Medulla oblongata (tissue), 1 donor: ENCODE data around the gene OPTN.
"Not testable (repeated sequence)": the region's sequence is repeated elsewhere in the genome, so short reads cannot be mapped to it uniquely, and the experiment has no call there.

Source experiments
- DNase-seq: peaks from one replicate; pipeline ENCODE4 v3.0.0-alpha.2; 2015; ENCODE audit errors: extremely low spot score

OPTN gene

DNA sequence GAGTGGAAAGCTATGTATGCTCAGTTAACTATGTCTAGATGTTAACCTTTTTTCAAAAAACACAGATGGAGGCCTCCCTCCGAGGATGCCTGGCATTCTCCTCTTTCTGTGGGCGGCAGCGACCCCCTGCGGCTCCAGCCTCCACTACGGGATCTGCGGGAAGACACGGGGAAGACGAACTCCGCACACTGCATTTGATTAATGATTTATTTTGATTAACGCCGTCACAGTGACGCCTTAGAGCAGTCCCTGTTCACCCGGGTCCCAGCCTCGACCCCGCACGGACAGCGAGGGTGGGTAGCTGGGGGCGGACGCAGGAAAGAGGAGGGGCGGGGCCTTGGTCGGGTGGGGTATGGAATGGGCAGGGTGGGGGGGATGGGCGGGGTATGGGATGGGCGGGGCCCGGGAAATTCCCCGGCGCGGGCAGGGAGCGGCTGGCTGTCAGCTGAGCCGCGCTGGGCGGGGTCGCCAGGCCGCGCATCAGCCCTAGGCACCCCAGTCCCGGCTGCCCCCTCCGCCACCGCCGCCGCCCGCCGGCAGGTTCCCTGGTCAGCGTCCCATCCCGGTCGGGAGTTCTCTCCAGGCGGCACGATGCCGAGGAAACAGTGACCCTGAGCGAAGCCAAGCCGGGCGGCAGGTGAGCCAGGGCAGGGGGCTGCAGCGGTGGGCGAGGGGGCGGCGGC is at the start of gene OPTN:
Gene OPTN, plus strand, starts transcription at position 498 of the 683 bp plus-strand sequence. CDS start 8,960 bp downstream, outside the sequence.
- DNase-seq, result peak; percentile 84

GRCh38 chr10:13051126-13051694 is 48.8 kb upstream of the OPTN start:
- no peak for DNase-seq

DNA sequence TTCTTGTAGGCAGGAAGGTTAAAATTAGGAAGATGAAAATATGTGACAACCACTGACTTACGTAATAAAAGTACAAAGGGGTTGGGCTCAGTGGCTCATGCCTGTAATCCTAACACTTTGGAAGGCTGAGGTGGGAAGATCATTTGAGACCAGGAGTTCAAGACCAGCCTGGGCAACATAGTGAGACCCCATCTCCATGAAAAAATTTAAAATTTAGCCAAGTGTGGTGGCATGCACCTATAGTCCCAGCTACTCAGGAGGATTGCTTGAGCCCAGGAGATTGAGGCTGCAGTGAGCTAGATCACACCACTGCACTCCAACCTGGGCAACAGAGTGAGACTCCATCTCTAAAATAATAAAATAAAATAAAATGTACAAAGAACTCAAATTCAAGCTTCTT is 46.8 kb upstream of the OPTN start:
- DNase-seq, result not testable (repeated sequence)

DNA sequence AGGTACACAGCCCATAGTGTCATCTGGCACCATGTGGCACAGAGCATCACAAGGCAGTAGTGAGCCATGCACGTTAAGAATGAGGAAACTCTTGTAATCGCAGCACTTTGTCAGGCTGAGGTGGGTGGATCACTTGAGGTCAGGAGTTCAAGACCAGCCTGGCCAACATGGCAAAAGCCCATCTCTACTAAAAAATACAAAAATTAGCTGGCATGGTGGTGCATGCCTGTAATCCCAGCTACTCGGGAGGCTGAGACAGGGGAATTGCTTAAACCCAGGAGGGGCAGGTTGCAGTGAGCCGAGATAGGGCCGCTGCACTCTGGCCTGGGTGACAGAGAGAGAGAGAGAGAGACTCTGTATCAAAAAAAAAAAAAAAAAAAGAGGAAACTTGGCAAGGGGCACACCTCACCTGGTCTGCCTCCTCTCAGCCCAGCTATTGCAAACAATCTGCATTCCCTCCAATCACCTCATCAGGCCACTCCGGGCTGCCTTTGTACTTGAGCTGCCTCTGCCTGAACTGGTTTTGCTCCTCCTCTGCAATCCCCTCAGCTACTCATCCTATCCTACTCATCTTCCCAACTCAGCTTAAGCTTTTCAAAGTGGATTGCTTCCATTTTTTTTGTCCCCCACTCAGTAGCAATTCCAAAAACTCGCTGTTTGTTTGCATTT is 46.0 kb upstream of the OPTN start:
- DNase-seq, result no peak

DNA sequence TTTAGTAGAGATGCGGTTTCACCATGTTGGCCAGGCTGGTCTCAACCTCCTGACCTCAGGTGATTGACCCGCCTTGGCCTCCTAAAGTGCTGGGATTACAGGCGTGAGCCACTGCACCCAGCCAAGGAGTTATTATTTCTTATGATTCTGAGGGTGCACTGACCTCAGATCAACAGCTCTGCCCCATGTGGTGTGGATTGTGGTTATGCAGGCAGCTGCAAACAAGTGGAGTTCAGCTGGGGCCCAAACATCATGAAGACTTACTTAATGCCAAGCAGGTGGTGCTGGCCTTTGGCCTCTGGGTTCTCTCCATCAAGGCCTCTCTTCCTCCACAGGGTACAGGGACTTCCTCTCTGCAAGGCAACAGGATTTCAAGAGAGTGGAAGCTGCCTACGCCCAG is 45.1 kb upstream of the OPTN start:
- no peak for DNase-seq

DNA sequence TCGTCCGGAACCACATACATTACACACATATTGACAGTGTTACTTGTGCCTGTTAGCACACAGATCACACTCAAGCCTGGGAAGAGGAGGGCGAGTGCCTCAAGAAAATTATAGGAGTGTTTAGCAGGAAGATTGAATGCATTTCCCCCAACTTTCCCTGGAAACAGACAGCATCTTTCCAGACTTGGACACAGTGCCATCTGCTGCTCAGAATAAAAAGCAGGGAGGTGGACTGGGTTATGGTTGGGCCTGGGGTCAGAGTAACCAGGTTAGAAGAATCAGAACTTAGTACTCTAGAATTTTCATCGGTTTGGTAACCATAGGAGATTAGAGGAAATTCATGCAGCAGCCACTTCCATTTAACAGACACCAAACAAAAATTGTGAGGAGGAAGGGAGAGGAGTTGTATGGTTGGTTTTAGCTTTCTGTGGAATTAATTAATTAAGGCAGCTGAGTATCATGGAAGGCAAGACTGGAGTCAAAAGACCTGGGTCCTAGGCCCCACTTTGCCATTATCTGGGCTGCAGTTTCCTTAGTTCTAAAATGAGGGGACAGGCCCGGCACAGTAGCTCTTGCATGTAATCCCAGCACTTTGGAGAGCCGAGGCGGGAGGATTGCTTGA is 43.4 kb upstream of the OPTN start:
- DNase-seq, result peak; percentile 44

DNA sequence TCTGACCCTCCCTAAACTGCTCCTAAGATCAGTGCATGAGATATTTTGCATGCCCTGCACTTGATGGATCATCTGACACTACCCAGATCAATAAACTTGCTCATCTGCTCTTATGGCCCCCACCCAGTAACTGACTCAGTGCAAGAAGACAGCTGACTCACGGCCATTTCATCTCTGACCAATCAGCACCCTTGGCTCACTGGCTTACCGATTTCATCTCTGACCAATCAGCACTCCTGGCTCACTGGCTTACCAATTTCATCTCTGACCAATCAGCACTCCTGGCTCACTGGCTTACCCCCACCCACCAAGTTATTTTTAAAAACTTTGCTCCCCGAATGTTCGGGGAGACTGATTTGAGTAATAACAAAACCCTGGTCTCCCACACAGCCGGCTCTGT is 37.2 kb upstream of the OPTN start:
- no peak for DNase-seq

DNA sequence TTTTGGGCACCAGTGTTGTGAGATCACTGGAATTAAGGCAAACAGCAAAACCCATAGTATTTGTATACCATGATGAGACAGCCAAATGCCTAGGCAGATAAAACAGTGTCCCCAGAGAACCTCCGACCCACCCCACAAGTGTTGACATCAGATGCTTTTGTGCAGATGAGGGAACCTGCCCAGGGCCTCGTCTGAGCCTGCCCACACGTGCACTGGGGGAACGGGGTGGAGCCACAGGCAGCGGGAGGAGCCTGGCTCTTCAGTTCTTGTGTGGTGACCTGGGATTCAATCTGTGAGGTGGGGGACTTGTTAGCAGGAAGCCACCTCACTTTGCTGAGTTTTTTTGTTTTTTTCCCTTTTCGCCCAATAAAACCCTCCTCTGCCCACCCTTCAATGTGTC is 33.4 kb upstream of the OPTN start:
- no peak for DNase-seq

- no peak for DNase-seq
These were observed 32.5 kb upstream of the OPTN start for GRCh38 chr10:13067431-13067830.

DNA sequence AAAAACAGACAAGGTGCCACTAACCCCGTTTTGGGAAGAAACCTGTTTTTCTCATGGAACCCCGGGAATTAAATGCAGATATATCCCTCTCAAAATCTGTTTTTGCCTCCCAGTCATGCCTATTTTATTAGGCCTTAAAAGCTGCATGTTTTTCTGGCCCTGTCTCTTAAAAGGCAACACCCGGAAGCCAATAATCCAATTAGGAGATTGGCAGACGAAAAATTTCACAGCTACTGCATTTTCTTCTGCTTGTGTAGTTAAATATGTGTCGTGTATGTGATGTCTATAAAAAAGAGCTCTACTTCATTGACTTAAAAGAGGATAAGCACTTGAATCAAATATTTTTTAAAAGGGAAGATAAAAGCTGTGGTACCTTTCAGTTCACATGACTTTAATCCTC is 31.9 kb upstream of the OPTN start:
- DNase-seq, result no peak

- DNase-seq, result no peak
These were observed 31.5 kb upstream of the OPTN start for GRCh38 chr10:13068484-13068883.

GRCh38 chr10:13072339-13072738 is 27.6 kb upstream of the OPTN start:
- DNase-seq, result no peak

- peak; percentile 74 for DNase-seq
These were observed 25.2 kb upstream of the OPTN start for GRCh38 chr10:13074563-13075451.

DNA sequence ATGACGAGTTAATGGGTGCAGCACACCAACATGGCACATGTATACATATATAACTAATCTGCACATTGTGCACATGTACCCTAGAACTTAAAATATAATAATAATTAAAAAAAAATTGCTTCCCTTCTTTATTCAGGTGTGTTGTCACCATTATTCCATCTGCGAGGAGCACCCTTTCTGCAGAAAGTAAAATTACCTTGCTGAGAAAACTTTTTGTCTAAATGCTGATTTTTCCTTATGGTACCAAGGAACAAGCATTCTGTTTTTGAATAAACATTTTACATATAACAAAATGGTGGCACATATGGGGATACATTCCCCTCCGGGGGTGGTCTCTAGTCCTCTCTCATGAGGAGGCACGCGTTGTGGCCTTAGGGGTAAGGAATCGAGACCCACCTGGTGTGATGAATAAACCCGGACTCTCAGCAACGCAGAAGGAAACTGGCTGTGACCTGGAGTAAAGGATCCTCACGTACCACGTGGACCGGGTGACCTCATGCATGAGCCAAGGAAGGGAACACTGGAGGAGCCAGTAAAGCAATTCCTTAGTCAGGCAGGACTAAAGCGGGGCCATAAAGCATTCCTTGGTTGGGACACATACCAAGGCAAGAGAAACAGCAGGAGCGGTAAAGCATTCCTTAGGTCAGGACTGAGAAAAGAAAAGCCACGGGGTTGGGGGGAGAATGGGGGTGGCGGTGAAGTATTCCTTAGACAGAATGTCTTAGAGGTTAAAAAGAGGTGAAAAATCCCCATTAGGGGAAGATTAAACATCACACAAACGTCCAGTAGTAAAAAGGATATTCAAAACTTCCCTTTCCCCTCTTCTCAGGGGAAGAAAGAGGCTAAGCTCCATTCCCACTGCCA is 20.8 kb upstream of the OPTN start:
- DNase-seq, result no peak

GRCh38 chr10:13079776-13080050 is 20.2 kb upstream of the OPTN start:
- no peak for DNase-seq

GRCh38 chr10:13080643-13081042 is 19.3 kb upstream of the OPTN start:
- DNase-seq, result no peak

DNA sequence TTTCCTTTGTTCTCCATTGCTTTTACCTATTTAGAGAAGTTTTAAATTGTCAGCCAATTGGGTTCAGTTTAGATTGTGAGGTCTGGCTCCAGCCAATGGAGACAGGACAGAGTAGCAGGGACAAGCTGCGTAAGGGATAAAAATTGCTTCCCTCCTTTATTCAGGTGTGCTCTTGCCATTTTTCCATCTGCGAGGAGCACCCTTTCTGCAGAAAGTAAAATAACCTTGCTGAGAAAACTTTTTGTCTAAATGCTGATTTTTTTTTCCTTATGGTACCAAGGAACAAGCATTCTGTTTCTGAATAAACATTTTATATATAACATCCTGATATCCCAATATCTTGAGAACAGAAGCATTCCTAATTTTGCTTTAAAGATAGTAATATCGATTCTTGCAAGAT is 16.3 kb upstream of the OPTN start:
- DNase-seq, result not testable (repeated sequence)

DNA sequence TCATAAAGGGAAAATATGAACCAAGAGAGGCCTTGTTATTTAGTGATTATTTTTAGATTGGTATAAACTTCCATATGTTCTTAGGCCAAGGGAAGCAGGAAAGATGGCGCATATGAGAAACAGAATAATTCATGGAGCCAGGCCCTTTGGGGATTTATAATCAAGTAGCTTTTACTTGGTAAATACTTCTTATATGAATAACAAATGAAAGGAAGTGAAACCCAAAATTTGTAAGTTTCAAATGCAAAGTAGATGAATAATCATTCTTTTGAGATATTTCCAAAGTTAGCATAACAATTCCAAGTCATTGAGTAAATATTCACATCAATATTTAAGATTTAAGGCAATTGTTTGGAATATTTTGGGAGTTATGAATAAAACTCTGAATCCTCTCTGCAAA is 13.9 kb upstream of the OPTN start:
- no peak for DNase-seq

DNA sequence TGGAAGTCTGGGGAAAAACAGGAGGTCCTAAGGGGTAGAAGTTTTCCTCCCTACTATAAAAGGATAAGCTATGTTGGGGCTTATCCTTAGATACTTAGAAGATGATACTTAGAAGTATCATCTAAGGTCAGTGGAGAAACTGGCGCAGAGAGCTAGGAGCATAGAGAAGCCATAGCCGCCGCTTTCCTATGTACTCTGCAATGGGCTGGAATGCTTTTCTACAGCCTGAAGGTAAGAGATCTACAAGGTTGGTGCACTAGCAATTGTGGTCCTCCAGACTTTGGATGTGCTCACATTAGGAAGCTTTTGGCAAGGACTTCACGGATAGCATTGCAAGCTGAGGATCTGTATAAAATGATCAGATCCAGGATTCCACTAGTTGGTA is 12.4 kb upstream of the OPTN start:
- DNase-seq, result no peak

- DNase-seq, result no peak
These were observed 11.9 kb upstream of the OPTN start for GRCh38 chr10:13087986-13088618.

DNA sequence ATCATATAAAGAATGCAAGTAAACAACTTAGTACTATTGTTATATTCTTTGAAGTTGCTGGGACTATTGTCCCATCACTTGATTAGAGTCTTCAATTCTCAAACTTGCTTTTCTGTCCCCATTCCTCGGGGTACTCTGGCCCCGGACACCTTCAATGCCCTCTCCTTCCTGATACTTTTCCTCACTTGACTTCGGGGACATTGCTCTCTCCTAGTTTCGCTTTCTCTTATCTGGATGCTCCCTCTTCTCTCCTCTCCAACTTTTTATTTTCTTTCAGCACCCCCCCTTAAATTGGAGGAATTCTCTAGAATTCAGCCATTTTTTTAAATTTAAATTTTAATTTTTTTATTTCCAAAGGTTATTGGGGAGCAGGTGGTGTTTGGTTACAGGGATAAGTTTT is 10.6 kb upstream of the OPTN start:
- DNase-seq, result no peak
